ENCODE data around the gene TNRC6B. TPM values are rescaled to one million over a fixed set of nuclear protein-coding genes. Genes with fewer than 3 reads are reported as not detected.

Gene TNRC6B, protein sequence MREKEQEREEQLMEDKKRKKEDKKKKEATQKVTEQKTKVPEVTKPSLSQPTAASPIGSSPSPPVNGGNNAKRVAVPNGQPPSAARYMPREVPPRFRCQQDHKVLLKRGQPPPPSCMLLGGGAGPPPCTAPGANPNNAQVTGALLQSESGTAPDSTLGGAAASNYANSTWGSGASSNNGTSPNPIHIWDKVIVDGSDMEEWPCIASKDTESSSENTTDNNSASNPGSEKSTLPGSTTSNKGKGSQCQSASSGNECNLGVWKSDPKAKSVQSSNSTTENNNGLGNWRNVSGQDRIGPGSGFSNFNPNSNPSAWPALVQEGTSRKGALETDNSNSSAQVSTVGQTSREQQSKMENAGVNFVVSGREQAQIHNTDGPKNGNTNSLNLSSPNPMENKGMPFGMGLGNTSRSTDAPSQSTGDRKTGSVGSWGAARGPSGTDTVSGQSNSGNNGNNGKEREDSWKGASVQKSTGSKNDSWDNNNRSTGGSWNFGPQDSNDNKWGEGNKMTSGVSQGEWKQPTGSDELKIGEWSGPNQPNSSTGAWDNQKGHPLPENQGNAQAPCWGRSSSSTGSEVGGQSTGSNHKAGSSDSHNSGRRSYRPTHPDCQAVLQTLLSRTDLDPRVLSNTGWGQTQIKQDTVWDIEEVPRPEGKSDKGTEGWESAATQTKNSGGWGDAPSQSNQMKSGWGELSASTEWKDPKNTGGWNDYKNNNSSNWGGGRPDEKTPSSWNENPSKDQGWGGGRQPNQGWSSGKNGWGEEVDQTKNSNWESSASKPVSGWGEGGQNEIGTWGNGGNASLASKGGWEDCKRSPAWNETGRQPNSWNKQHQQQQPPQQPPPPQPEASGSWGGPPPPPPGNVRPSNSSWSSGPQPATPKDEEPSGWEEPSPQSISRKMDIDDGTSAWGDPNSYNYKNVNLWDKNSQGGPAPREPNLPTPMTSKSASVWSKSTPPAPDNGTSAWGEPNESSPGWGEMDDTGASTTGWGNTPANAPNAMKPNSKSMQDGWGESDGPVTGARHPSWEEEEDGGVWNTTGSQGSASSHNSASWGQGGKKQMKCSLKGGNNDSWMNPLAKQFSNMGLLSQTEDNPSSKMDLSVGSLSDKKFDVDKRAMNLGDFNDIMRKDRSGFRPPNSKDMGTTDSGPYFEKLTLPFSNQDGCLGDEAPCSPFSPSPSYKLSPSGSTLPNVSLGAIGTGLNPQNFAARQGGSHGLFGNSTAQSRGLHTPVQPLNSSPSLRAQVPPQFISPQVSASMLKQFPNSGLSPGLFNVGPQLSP (N-terminal part only)
- total RNA-seq = 10 to 100 TPM; 34.5 to 57.0 (median 45.4) TPM

- Histone ChIP-seq H3K9me3 (no peaks in the 10 kb centered on the region), H3K27me3 (no peaks in the 10 kb centered on the region), H3K27ac (replicated peaks in 1 of 4) (peak within 1 kb of the TSS; percentile 73 to 83 (median 80)), H3K36me3 (no peaks in the 10 kb centered on the region), H3K4me1 (peaks cover 46 to 67% (median 64%) of the 10 kb centered on the region in 4 donors), H3K4me3 (peak within 1 kb of the TSS; percentile 48 to 68 (median 64))
- DNase-seq (ENCODE audit: extremely low spot score) = peak; percentile 95
- WGBS = under 1% methylated on average over 10 of the region's 10 CpGs
- intact Hi-C loops (cut with DNase I) = no loop called here
- TF ChIP-seq POLR2AphosphoS5 (IDR thresholded peaks at IDR 0.05) (peak; percentile 98 to 100), EP300 (IDR thresholded peaks at IDR 0.05) (no peak), POLR2A (IDR thresholded peaks at IDR 0.05; ENCODE audit: low read depth) (peak; percentile 89)
- TF ChIP-seq, protein P1, sequence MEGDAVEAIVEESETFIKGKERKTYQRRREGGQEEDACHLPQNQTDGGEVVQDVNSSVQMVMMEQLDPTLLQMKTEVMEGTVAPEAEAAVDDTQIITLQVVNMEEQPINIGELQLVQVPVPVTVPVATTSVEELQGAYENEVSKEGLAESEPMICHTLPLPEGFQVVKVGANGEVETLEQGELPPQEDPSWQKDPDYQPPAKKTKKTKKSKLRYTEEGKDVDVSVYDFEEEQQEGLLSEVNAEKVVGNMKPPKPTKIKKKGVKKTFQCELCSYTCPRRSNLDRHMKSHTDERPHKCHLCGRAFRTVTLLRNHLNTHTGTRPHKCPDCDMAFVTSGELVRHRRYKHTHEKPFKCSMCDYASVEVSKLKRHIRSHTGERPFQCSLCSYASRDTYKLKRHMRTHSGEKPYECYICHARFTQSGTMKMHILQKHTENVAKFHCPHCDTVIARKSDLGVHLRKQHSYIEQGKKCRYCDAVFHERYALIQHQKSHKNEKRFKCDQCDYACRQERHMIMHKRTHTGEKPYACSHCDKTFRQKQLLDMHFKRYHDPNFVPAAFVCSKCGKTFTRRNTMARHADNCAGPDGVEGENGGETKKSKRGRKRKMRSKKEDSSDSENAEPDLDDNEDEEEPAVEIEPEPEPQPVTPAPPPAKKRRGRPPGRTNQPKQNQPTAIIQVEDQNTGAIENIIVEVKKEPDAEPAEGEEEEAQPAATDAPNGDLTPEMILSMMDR (IDR thresholded peaks at IDR 0.05) = no peak
These were observed at the start of gene TNRC6B for GRCh38 chr22:40177738-40178416. Gene TNRC6B (plus strand): TSS chr22:40177925. CDS start chr22:40178136, 211 bp downstream.

- intact Hi-C loops (cut with DNase I) = no loop called here
- no peak overlapping the region for H3K27ac ChIP-seq (replicated peaks in 1 of 4)
- H3K36me3 ChIP-seq = peaks cover 4 to 44% (median 20%) of the 10 kb centered on the region in 4 donors
- WGBS = 66% methylated on average over 4 of the region's 4 CpGs
- no peak for TF ChIP-seq EP300 (IDR thresholded peaks at IDR 0.05)
- TF ChIP-seq, protein P1 (IDR thresholded peaks at IDR 0.05) = no peak
- no peak for TF ChIP-seq POLR2A (IDR thresholded peaks at IDR 0.05; ENCODE audit: low read depth)
- TF ChIP-seq POLR2AphosphoS5 (IDR thresholded peaks at IDR 0.05) = no peak
- H3K4me3 ChIP-seq = no peak overlapping the region
- no peaks in the 10 kb centered on the region for H3K27me3 ChIP-seq
- H3K4me1 ChIP-seq = peaks cover 0 to 12% (median 1%) of the 10 kb centered on the region in 4 donors
- no peak for DNase-seq (ENCODE audit: extremely low spot score)
- H3K9me3 ChIP-seq = no peaks in the 10 kb centered on the region
These were observed 48.7 kb upstream of the TNRC6B start for GRCh38 chr22:40128989-40129388.

DNA sequence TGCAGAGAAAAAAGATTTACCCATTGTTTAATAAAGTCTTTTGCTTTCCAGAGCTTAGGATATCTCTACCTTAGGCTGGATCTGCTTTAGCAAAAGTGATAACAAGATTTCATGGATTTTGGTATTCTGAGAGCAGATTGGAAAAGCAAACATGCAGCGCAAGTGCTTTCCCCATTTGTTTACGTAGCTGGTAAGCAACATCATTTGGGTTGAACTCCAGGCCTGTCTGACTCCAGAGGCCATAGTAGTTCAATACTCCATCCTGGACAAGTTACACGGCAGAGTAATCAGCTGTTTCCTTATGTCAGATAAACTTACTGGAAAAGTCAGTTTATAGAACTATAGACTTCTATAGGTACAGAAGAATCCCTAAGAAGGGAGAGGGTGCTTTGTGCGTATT lies 40.6 kb upstream of the TNRC6B start:
- TF ChIP-seq POLR2A (IDR thresholded peaks at IDR 0.05; ENCODE audit: low read depth) (no peak), EP300 (IDR thresholded peaks at IDR 0.05) (no peak), POLR2AphosphoS5 (IDR thresholded peaks at IDR 0.05) (no peak)
- TF ChIP-seq, protein P1 (IDR thresholded peaks at IDR 0.05) = no peak
- DNase-seq (ENCODE audit: extremely low spot score) = no peak
- no peaks in the 10 kb centered on the region for H3K27me3 ChIP-seq
- H3K9me3 ChIP-seq = no peaks in the 10 kb centered on the region
- 94% methylated on average over 4 of the region's 4 CpGs for WGBS
- intact Hi-C loops (cut with DNase I) = no loop called here
- H3K27ac ChIP-seq (replicated peaks in 1 of 4) = no peak overlapping the region
- H3K36me3 ChIP-seq = peaks cover 9 to 49% (median 16%) of the 10 kb centered on the region in 4 donors
- no peak overlapping the region for H3K4me3 ChIP-seq
- H3K4me1 ChIP-seq = no peaks in the 10 kb centered on the region

- intact Hi-C loops (cut with DNase I) = no loop called here
- H3K9me3 ChIP-seq = no peaks in the 10 kb centered on the region
- no peaks in the 10 kb centered on the region for H3K4me1 ChIP-seq
- DNase-seq (ENCODE audit: extremely low spot score) = no peak
- H3K27me3 ChIP-seq = no peaks in the 10 kb centered on the region
- H3K36me3 ChIP-seq = peaks cover 9 to 51% (median 16%) of the 10 kb centered on the region in 4 donors
- H3K27ac ChIP-seq (replicated peaks in 1 of 4) = no peak overlapping the region
- no peak overlapping the region for H3K4me3 ChIP-seq
- TF ChIP-seq POLR2A (IDR thresholded peaks at IDR 0.05; ENCODE audit: low read depth) (no peak), POLR2AphosphoS5 (IDR thresholded peaks at IDR 0.05) (no peak), EP300 (IDR thresholded peaks at IDR 0.05) (no peak)
- TF ChIP-seq, protein P1 (IDR thresholded peaks at IDR 0.05) = no peak
These were observed 38.9 kb upstream of the TNRC6B start for GRCh38 chr22:40138866-40139265.
